K562 treated with DMSO at 1 percent for 12 hours (cell line): ENCODE results near the gene PFKP. TPM values are rescaled to one million over a fixed set of nuclear protein-coding genes. Genes with fewer than 3 reads are reported as not detected.

Experiments
- total RNA-seq: library from RNA; unstranded; fragments of 300-600 nt; gene quantifications from 2 replicates; pipeline ENCODE4 v1.2.3, GENCODE V29; 2022; ENCODE audit not compliant: insufficient read depth

Gene PFKP
- total RNA-seq = 55.0 and 71.0 TPM in 2 replicates

GRCh38 chr10:3067118-3067858 lies at the start of gene PFKP:
Gene PFKP, plus strand, starts transcription at chr10:3067548. Its CDS starts 48 bp downstream, at chr10:3067596.

GRCh38 chr10:3172446-3173170 lies 105.3 kb downstream of the PFKP start, which contains the start of gene PITRM1:
Gene PITRM1, minus strand, starts transcription at chr10:3172782. Its CDS starts 10 bp downstream, at chr10:3172772.

Other genes starting within 250 kb of the PFKP start
- 26.4 and 55.4 TPM in 2 replicates for gene PITRM1, start 105.2 kb downstream of the PFKP start, total RNA-seq